Mucosa of descending colon (tissue), 3 donors: ENCODE results near the gene GRPEL1. TPM values are rescaled to one million over a fixed set of nuclear protein-coding genes. Genes with fewer than 3 reads are reported as not detected.

Experiments
- ATAC-seq: fragments of 200-7000 bp; cut with Tn5 transposase; one replicate; pipeline ENCODE4 v1.9.1; 2020; ENCODE audit warnings: mild to moderate bottlenecking, moderate library complexity
- DNase-seq, 3 donors: peaks; one replicate each; pipeline ENCODE4 v3.0.0-alpha.2; 2020
- H3K36me3 ChIP-seq: fragments of 200-600 bp; one replicate; pipeline ENCODE4 v1.8.0; 2021; ENCODE audit warnings: low read depth, mild to moderate bottlenecking
- H3K4me1 ChIP-seq: fragments of 200-600 bp; one replicate; pipeline ENCODE4 v1.8.0; 2021; ENCODE audit warnings: low read depth, mild to moderate bottlenecking
- H3K4me3 ChIP-seq: fragments of 200-600 bp; one replicate; pipeline ENCODE4 v1.8.0; 2021; ENCODE audit warnings: mild to moderate bottlenecking
- H3K9me3 ChIP-seq: fragments of 200-600 bp; one replicate; pipeline ENCODE4 v1.8.0; 2021; ENCODE audit warnings: mild to moderate bottlenecking
- CTCF ChIP-seq: fragments of 200-600 bp; IDR thresholded peaks from one replicate; pipeline ENCODE4 v1.8.0; 2022; ENCODE audit warnings: antibody characterized with exemption, mild to moderate bottlenecking
- intact Hi-C, 2 donors: fragments of 100-400 bp; cut with DNase I in 1 of 2; cut with micrococcal nuclease in 1 of 2; formaldehyde crosslinking; loops; one replicate each; pipeline versions ENCODE4 v1.11.0 to v1.11.1; 2022; cut with DNase I, micrococcal nuclease
- total RNA-seq, 3 donors: library from RNA; stranded (reverse); fragmentation: NEBNext Ultra II Directional in 2 of 3; extraction: Animal tissue kit (Norgen Biotek cat#: 25700) in 2 of 3; gene quantifications; one replicate each; pipeline versions ENCODE4 v1.2.1 to v1.2.4, GENCODE V29; 2021 to 2023
- donor health status: DM: no; HTN: no; CAD: no; lungs with moderate emphysema.
- donor health status: DM: no; HTN: no; CAD: no.
- donor health status: DM: no; HTN: yes; CAD: no.

The GRPEL1 gene
- total RNA-seq, 3 donors from 2014 or later = 27.5 to 31.5 (median 28.4) TPM

GRCh38 chr4:7024336-7024890 is 43.5 kb downstream of the GRPEL1 start:
- H3K4me3 ChIP-seq = no peak overlapping the region
- intact Hi-C loops = no loop called here
- no peak for TF ChIP-seq CTCF
- H3K36me3 ChIP-seq = peaks cover 4% of the 10 kb centered on the region
- DNase-seq = no peak
- H3K4me1 ChIP-seq = no peaks in the 10 kb centered on the region
- no peaks in the 10 kb centered on the region for H3K9me3 ChIP-seq
- ATAC-seq = no peak

- Histone ChIP-seq H3K4me3 (no peak overlapping the region), H3K9me3 (no peaks in the 10 kb centered on the region), H3K4me1 (no peaks in the 10 kb centered on the region), H3K36me3 (peaks cover 4% of the 10 kb centered on the region)
- no peak for TF ChIP-seq CTCF
- ATAC-seq (no peak), DNase-seq (no peak)
- intact Hi-C loops = no loop called here
Observed at GRCh38 chr4:7023901-7024300, 44.0 kb downstream of the GRPEL1 start.

- no peak for TF ChIP-seq CTCF
- DNase-seq = no peak
- peaks cover 4% of the 10 kb centered on the region for H3K36me3 ChIP-seq
- ATAC-seq = no peak
- intact Hi-C loops = no loop called here
- no peaks in the 10 kb centered on the region for H3K4me1 ChIP-seq
- H3K9me3 ChIP-seq = no peaks in the 10 kb centered on the region
- no peak overlapping the region for H3K4me3 ChIP-seq
Observed at GRCh38 chr4:7023486-7023885, 44.4 kb downstream of the GRPEL1 start.

- Histone ChIP-seq H3K9me3 (no peaks in the 10 kb centered on the region), H3K4me3 (no peak overlapping the region), H3K4me1 (no peaks in the 10 kb centered on the region), H3K36me3 (peaks cover 7% of the 10 kb centered on the region)
- no peak for TF ChIP-seq CTCF
- no peak for DNase-seq
- no peak for ATAC-seq
- intact Hi-C loops = no loop called here
Observed at GRCh38 chr4:7021930-7022664, 45.8 kb downstream of the GRPEL1 start.

GRCh38 chr4:7021355-7021754 is 46.5 kb downstream of the GRPEL1 start:
- Histone ChIP-seq H3K4me3 (no peak overlapping the region), H3K9me3 (no peaks in the 10 kb centered on the region), H3K36me3 (peaks cover 7% of the 10 kb centered on the region), H3K4me1 (no peaks in the 10 kb centered on the region)
- TF ChIP-seq CTCF = no peak
- DNase-seq (no peak), ATAC-seq (no peak)
- intact Hi-C loops = no loop called here
